NT2/D1 (cell line): ENCODE results near the gene MYBPC3.

Experiments
- DNase-seq: peaks from one replicate; pipeline ENCODE4 v3.0.0-alpha.2; 2011; ENCODE audit warnings: low read depth, low spot score
- H3K27me3 ChIP-seq: 2 replicates; pipeline ENCODE4 v1.6.0; 2011; ENCODE audit warnings: mild to moderate bottlenecking; ENCODE audit not compliant: insufficient read length, insufficient read depth
- H3K36me3 ChIP-seq: 2 replicates; pipeline ENCODE4 v1.6.1; 2011; ENCODE audit warnings: mild to moderate bottlenecking, low read length, mixed read lengths; ENCODE audit not compliant: insufficient read depth, insufficient read length
- H3K4me1 ChIP-seq: 2 replicates; pipeline ENCODE4 v1.5.1; 2011; ENCODE audit not compliant: insufficient read depth, insufficient read length
- H3K4me3 ChIP-seq: 2 replicates; pipeline ENCODE4 v1.5.1; 2011; ENCODE audit warnings: low read depth; ENCODE audit not compliant: insufficient read length
- H3K9ac ChIP-seq: 2 replicates; pipeline ENCODE4 v1.6.0; 2011; ENCODE audit warnings: low read depth; ENCODE audit not compliant: insufficient read length
- H3K9me3 ChIP-seq: 2 replicates; pipeline ENCODE4 v1.5.1; 2011; ENCODE audit warnings: mild to moderate bottlenecking, low read length; ENCODE audit not compliant: insufficient read depth
- SUZ12 ChIP-seq: IDR thresholded peaks from 2 replicates; pipeline ENCODE4 v1.6.1; 2011; ENCODE audit not compliant: insufficient read length, insufficient read depth; ENCODE audit errors: extremely low read depth
- YY1 ChIP-seq: IDR thresholded peaks from 2 replicates; pipeline ENCODE4 v1.6.1; 2011; ENCODE audit not compliant: insufficient read length, insufficient read depth
- ZNF274 ChIP-seq: IDR thresholded peaks from 2 replicates; pipeline ENCODE4 v1.6.1; 2011; ENCODE audit warnings: mild to moderate bottlenecking, low read depth, low read length

Gene MYBPC3

DNA sequence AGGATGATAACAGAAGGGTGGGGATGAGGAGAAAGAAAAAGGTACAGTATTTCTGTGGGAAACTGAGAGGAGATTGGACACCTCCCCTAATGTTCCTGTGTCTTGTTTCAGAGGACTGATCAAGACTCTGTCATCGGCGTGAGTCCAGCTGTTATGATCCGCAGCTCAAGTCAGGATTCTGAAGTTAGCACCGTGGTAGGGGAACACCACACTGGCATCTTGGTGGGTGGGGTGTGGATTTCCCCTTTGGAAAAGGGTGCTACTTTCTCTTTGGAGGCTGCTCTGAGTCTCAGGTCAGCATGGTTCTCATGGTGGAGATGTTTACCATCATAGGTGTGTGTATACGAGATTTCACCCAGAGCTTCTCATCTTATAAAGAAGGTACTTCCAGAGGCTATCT lies 57.1 kb downstream of the MYBPC3 start:
- no peak for TF ChIP-seq ZNF274
- no peak for TF ChIP-seq SUZ12
- TF ChIP-seq YY1: no peak
- H3K9ac ChIP-seq: no peak overlapping the region

DNA sequence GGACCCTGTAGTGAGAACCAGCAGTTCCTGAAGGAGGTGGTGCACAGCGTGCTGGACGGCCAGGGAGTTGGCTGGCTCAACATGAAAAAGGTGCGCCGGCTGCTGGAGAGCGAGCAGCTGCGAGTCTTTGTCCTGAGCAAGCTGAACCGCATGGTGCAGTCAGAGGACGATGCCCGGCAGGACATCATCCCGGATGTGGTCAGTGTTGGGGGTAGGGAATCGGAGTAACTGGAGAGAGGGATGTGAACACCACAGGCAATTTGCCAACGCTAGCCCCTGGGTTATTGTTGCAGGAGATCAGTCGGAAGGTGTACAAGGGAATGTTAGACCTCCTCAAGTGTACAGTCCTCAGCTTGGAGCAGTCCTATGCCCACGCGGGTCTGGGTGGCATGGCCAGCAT lies 62.6 kb downstream of the MYBPC3 start:
- Histone ChIP-seq H3K9ac (no peak overlapping the region), H3K9me3 (no peaks in the 10 kb centered on the region), H3K27me3 (no peaks in the 10 kb centered on the region), H3K4me1 (no peaks in the 10 kb centered on the region), H3K36me3 (peaks cover 86% of the 10 kb centered on the region), H3K4me3 (no peak overlapping the region)
- no peak for DNase-seq
- no peak for TF ChIP-seq YY1
- no peak for TF ChIP-seq SUZ12
- TF ChIP-seq ZNF274: no peak

More for the DNA sequence above, 57.1 kb downstream of the MYBPC3 start:
- DNase-seq: no peak
- no peak overlapping the region for H3K4me3 ChIP-seq
- peaks cover 18% of the 10 kb centered on the region for H3K9me3 ChIP-seq
- H3K4me1 ChIP-seq: no peaks in the 10 kb centered on the region
- no peaks in the 10 kb centered on the region for H3K27me3 ChIP-seq
- peaks cover 79% of the 10 kb centered on the region for H3K36me3 ChIP-seq

DNA sequence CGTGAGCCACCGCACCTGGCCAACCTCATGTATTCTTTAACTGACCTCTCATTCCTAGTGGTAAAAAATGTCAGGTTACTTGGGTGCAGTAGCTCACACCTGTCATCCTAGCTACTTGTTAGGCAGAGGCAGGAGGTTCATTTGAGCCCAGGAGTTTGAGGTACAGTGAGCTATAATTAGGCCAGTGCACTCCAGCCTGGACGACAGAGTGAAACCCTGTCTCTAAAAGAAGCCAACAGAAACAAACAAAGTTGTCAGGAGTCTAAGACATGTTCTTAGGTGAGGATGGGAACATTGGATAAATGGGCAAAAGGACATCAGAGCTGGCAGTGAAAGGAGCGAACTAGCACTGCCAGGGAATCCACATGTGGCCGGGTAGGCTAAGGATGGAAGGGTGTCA lies 64.4 kb downstream of the MYBPC3 start:
- no peak for DNase-seq
- H3K9ac ChIP-seq: no peak overlapping the region
- H3K9me3 ChIP-seq: no peaks in the 10 kb centered on the region
- no peak for TF ChIP-seq ZNF274
- TF ChIP-seq SUZ12: no peak
- no peak for TF ChIP-seq YY1
- H3K36me3 ChIP-seq: peaks cover 88% of the 10 kb centered on the region
- H3K27me3 ChIP-seq: no peaks in the 10 kb centered on the region
- no peak overlapping the region for H3K4me3 ChIP-seq
- H3K4me1 ChIP-seq: no peaks in the 10 kb centered on the region

GRCh38 chr11:47285969-47286770 lies 66.3 kb downstream of the MYBPC3 start:
- no peak for DNase-seq
- no peaks in the 10 kb centered on the region for H3K4me1 ChIP-seq
- H3K4me3 ChIP-seq: no peak overlapping the region
- H3K27me3 ChIP-seq: no peaks in the 10 kb centered on the region
- TF ChIP-seq YY1: no peak
- no peak for TF ChIP-seq ZNF274
- TF ChIP-seq SUZ12: no peak
- H3K9ac ChIP-seq: no peak overlapping the region
- H3K9me3 ChIP-seq: no peaks in the 10 kb centered on the region
- H3K36me3 ChIP-seq: peaks cover 87% of the 10 kb centered on the region

DNA sequence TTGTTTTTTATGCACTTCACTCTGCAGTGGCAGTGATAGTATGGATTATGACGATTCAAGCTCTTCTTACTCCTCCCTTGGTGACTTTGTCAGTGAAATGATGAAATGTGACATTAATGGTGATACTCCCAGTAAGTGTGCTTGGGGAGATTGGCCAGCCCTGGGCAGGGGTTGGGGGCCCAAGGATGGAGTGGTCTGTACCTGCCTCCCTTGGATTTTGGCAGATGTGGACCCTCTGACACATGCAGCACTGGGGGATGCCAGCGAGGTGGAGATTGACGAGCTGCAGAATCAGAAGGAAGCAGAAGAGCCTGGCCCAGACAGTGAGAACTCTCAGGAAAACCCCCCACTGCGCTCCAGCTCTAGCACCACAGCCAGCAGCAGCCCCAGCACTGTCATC lies 68.4 kb downstream of the MYBPC3 start:
- TF ChIP-seq ZNF274: no peak
- no peak for TF ChIP-seq SUZ12
- TF ChIP-seq YY1: no peak
- no peaks in the 10 kb centered on the region for H3K9me3 ChIP-seq
- no peak overlapping the region for H3K4me3 ChIP-seq
- no peaks in the 10 kb centered on the region for H3K4me1 ChIP-seq
- H3K27me3 ChIP-seq: no peaks in the 10 kb centered on the region
- H3K9ac ChIP-seq: no peak overlapping the region
- peaks cover 80% of the 10 kb centered on the region for H3K36me3 ChIP-seq
- no peak for DNase-seq

DNA sequence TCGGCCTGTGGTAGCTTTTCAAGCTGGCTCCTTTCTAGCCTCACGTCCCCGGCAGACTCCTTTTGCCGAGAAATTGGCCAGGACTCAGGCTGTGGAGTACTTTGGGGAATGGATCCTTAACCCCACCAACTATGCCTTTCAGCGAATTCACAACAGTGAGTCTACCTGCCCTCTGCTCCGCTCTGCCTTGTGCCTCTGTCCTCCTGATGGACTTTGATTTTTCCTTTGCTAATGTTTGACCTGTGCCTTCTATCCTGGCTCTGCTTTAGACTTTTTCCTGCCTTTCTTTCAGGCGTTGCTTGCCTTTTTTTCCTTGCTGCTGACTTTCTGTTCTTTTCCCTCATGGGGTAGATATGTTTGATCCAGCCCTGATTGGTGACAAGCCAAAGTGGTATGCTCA lies 70.0 kb downstream of the MYBPC3 start:
- Histone ChIP-seq H3K36me3 (peaks cover 82% of the 10 kb centered on the region), H3K9me3 (no peaks in the 10 kb centered on the region), H3K4me1 (no peaks in the 10 kb centered on the region), H3K27me3 (no peaks in the 10 kb centered on the region), H3K4me3 (no peak overlapping the region), H3K9ac (no peak overlapping the region)
- DNase-seq: no peak
- TF ChIP-seq SUZ12: no peak
- TF ChIP-seq YY1: no peak
- no peak for TF ChIP-seq ZNF274
